ENCODE measurements around the gene ARL8A.

DNA sequence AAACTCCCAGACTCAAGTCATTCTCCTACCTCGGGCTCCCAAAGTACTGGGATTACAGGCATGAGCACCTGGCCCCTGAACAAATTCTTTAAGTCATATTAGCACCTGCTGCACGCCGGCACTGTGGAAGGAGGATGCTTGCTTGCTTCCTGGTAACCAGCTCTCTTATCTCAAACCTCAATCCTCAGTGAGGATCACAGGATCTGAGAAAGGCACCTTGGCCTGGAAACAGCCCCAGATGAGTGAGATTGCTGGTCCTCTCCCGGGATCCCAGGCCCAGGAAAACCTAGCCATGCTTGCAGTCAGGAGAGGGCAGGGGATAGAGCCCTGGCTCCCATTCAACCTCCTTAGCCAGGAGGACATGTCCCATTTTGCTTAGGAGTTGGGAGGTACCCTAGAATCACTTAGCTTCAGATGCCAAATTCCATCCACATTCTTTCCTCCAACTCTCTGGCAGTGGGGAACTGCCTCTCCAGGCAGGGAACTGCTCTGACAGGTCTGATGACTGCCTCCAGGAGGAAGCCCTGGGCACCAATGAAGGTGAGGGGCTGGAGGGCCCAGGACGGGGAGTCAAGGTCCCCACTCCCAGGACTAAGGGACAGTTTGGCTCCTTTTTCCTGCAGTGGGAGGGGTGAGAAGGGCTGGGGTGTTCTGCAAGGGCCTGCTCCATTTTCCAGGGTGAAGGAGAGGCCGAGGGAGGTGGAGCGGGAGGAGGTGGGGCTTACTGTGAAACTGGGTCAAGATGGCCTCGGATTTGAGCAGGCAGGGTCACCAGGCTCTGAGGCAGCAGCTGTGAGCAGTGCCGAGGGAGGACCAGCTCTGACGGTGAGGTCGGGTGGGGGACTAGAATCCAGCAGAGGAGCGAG lies 12.3 kb downstream of the ARL8A start:
- TF ChIP-seq GATA3 (IDR thresholded peaks at IDR 0.05; ENCODE audit: low read depth, low read length) (no peak), GATA2 (IDR thresholded peaks at IDR 0.05; ENCODE audit: low read depth, low read length) (no peak)

Data from SH-SY5Y (cell line).